ENCODE data around the gene IKZF2. TPM values are rescaled to one million over a fixed set of nuclear protein-coding genes. Genes with fewer than 3 reads are reported as not detected.

The IKZF2 gene
- total and polyA plus RNA-seq, 2 of the 4 experiments (the other 2 are of a cell fraction), result 2.1 to 25.5 TPM

GRCh38 chr2:212974692-212975091, 176.7 kb downstream of the IKZF2 start:
- Histone ChIP-seq H3K14ac (replicated peaks; ENCODE audit: low read depth, low read length) (peak overlapping the region; percentile 9; the same call in 1 of the 2 replicates), H3K23ac (ENCODE audit: low read depth, low read length) (peak overlapping the region; percentile 38; the same call in 1 of the 2 replicates), H3K4ac (ENCODE audit: low read depth, low read length) (peak overlapping the region; percentile 47; the same call in 1 of the 2 replicates), H3K4me2 (ENCODE audit: low read depth, low read length) (peak overlapping the region; percentile 30; the same call in 1 of the 2 replicates), H3K18ac (ENCODE audit: low read depth, low read length) (no peak overlapping the region), H2BK120ac (ENCODE audit: low read depth, low read length) (no peak overlapping the region), H3K9me3 (ENCODE audit: control insufficient read depth, insufficient read depth, low read length) (no peaks in the 10 kb centered on the region), H2AK9ac (replicated peaks; ENCODE audit: low read depth, low read length, poor library complexity) (no peak overlapping the region), H4K91ac (ENCODE audit: insufficient read depth, low read depth, low read length) (no peak overlapping the region), H3K27ac (ENCODE audit: insufficient read depth, low read length) (no peak overlapping the region), H4K20me1 (ENCODE audit: insufficient read depth, low read length) (no peaks in the 10 kb centered on the region), H3K9me1 (ENCODE audit: insufficient read depth, low read length) (0 out of 2 replicates have a peak, but pooled peaks cover 3% of the 10 kb centered on the region), H2AFZ (replicated peaks; ENCODE audit: low read length, poor library complexity) (no peak overlapping the region), H2BK20ac (ENCODE audit: low read depth, low read length) (no peak overlapping the region), H3K36me3 (ENCODE audit: control insufficient read depth, insufficient read depth, low read length) (no peaks in the 10 kb centered on the region), H2AK5ac (ENCODE audit: low read depth, low read length) (no peak overlapping the region), H3K4me1 (ENCODE audit: control insufficient read depth, insufficient read depth, low read length) (peaks cover 15% of the 10 kb centered on the region), H3K27me3 (ENCODE audit: control insufficient read depth, insufficient read depth, low read length) (no peaks in the 10 kb centered on the region), H2BK15ac (ENCODE audit: low read depth, low read length) (no peak overlapping the region), H3K9ac (ENCODE audit: low read depth, low read length) (no peak overlapping the region), H4K8ac (ENCODE audit: low read depth in 2 of 2, low read length in 2 of 2) (no peak overlapping the region), H4K5ac (ENCODE audit: low read depth, low read length) (no peak overlapping the region), H3K79me1 (ENCODE audit: low read depth in 1 of 2, low read length in 2 of 2) (no peaks in the 10 kb centered on the region), H3K4me3 (ENCODE audit: insufficient read depth, low read depth, low read length) (no peak overlapping the region), H3K56ac (ENCODE audit: extremely low read depth, insufficient read depth, low read length) (no peak overlapping the region), H2BK5ac (ENCODE audit: low read depth, low read length, poor library complexity, severe bottlenecking) (no peak overlapping the region)
- 33% methylated on average over 1 of the region's 2 CpGs; no CpG with 5 or more reads in 1 of the 2 experiments for WGBS, 2 experiments (ENCODE audit: extremely low coverage in 2 of 2, insufficient read length in 1 of 2)
- TF ChIP-seq CTCF (conservative IDR thresholded peaks at IDR 0.05; ENCODE audit: low read depth, low read length), result no peak
- TF ChIP-seq POLR2A (IDR thresholded peaks at IDR 0.05; ENCODE audit: low read depth, low read length), result no peak
- peak; percentile 61 for TF ChIP-seq MAFK (IDR thresholded peaks at IDR 0.05; ENCODE audit: low read depth, low read length)
- TF ChIP-seq CEBPB (IDR thresholded peaks at IDR 0.05; ENCODE audit: low read depth, low read length), result peak; percentile 79
- TF ChIP-seq FOS (IDR thresholded peaks at IDR 0.05; ENCODE audit: low read depth, low read length), result peak; percentile 55; the same call in 1 of the 2 replicates
- intact Hi-C loops (cut with micrococcal nuclease), result loop anchor here (5.0 to 10.0 kb wide), 2 partner anchors 178 to 200 kb away; partner anchors contain the start of gene IKZF2
- DNase-seq (peak; percentile 85), ATAC-seq (ENCODE audit: low read depth) (peak; percentile 74)
- dilution Hi-C loops (cut with HindIII; ENCODE audit: low sequenced_read_pairs, unreplicated experiment), result no loop called here
- ChIA-PET POLR2A (ENCODE audit: unreplicated experiment) (no interaction called here), CTCF (interaction anchor here (0.9 kb wide), 1 partner anchor 62 kb away, joined by 3 read pairs; no protein-coding TSS in a partner anchor)
- in situ Hi-C loops (cut with MboI; ENCODE audit: low sequenced_read_pairs), result no loop called here
- BruUV-seq (replicated peaks), result no TSS peak

Data from IMR-90 (cell line).